Left forelimb (tissue), 1 donor: ENCODE measurements around the gene DDX21.
"Not testable (repeated sequence)": the region's sequence is repeated elsewhere in the genome, so short reads cannot be mapped to it uniquely, and the experiment has no call there.

Experiments used
- DNase-seq: peaks from one replicate; pipeline ENCODE4 v3.0.0-alpha.2; 2018; ENCODE audit warnings: low spot score

The DDX21 gene

GRCh38 chr10:68955832-68956532 is at the start of gene DDX21:
Gene DDX21 (plus strand): TSS chr10:68956170. CDS start chr10:68956226, 56 bp downstream.
- DNase-seq, result peak; percentile 94

GRCh38 chr10:68924593-68924992 is 31.4 kb upstream of the DDX21 start:
- DNase-seq, result no peak

GRCh38 chr10:68925489-68925888 is 30.5 kb upstream of the DDX21 start:
- DNase-seq, result no peak

GRCh38 chr10:68929157-68929556 is 26.8 kb upstream of the DDX21 start:
- not testable (repeated sequence) for DNase-seq

- not testable (repeated sequence) for DNase-seq
Observed at GRCh38 chr10:68929888-68930287, 26.1 kb upstream of the DDX21 start.

GRCh38 chr10:68932860-68933259 is 23.1 kb upstream of the DDX21 start:
- not testable (repeated sequence) for DNase-seq

- no peak for DNase-seq
Observed at GRCh38 chr10:68934994-68935393, 21.0 kb upstream of the DDX21 start.

GRCh38 chr10:68938117-68938516 is 17.9 kb upstream of the DDX21 start:
- no peak for DNase-seq

- DNase-seq, result no peak
Observed at GRCh38 chr10:68938884-68939283, 17.1 kb upstream of the DDX21 start.

- not testable (repeated sequence) for DNase-seq
Observed at GRCh38 chr10:68940917-68941316, 15.1 kb upstream of the DDX21 start.

- DNase-seq, result no peak
Observed at GRCh38 chr10:68950598-68950997, 5.4 kb upstream of the DDX21 start.

GRCh38 chr10:68954904-68955303 is 1.1 kb upstream of the DDX21 start:
- DNase-seq, result no peak

- no peak for DNase-seq
Observed at GRCh38 chr10:68955355-68955831, 577 bp upstream of the DDX21 start.

GRCh38 chr10:68957284-68957615 is 1.3 kb downstream of the DDX21 start:
- no peak for DNase-seq

GRCh38 chr10:68957654-68958053 is 1.7 kb downstream of the DDX21 start:
- no peak for DNase-seq

- DNase-seq, result no peak
Observed at GRCh38 chr10:68959695-68960527, 3.9 kb downstream of the DDX21 start.

- no peak for DNase-seq
Observed at GRCh38 chr10:68963151-68963550, 7.2 kb downstream of the DDX21 start.

GRCh38 chr10:68973975-68974374 is 18.0 kb downstream of the DDX21 start:
- DNase-seq, result no peak

- DNase-seq, result not testable (repeated sequence)
Observed at GRCh38 chr10:68975936-68976473, 20.0 kb downstream of the DDX21 start.

- DNase-seq, result not testable (repeated sequence)
Observed at GRCh38 chr10:68979738-68980137, 23.8 kb downstream of the DDX21 start.

GRCh38 chr10:68981074-68981473 is 25.1 kb downstream of the DDX21 start:
- DNase-seq, result no peak

- DNase-seq, result no peak
Observed at GRCh38 chr10:68982389-68982788, 26.4 kb downstream of the DDX21 start.

GRCh38 chr10:68987611-68988010 is 31.6 kb downstream of the DDX21 start:
- no peak for DNase-seq
